Right lung (tissue), 5 donors: ENCODE results near the gene MOK. TPM values are rescaled to one million over a fixed set of nuclear protein-coding genes. Genes with fewer than 3 reads are reported as not detected.
A peak's percentile ranks its signal among the peaks of the same experiment; 100 is the strongest.
"Not testable (repeated sequence)": the region's sequence is repeated elsewhere in the genome, so short reads cannot be mapped to it uniquely, and the experiment has no call there.

Source experiments
- DNase-seq, 2 donors: peaks; one replicate each; pipeline ENCODE4 v3.0.0-alpha.2; 2013
- polyA plus RNA-seq, 5 donors: library from polyadenylated mRNA; unstranded; fragments of 120-200 nt; gene quantifications; one replicate each; pipeline versions ENCODE4 v1.2.1 to v1.2.3, GENCODE V29; 2013; ENCODE audit warnings: inconsistent platforms in 1 of 5, low replicate concordance in 1 of 5; ENCODE audit not compliant: insufficient read length in 5 of 5, insufficient read depth in 1 of 5

The MOK gene
- polyA plus RNA-seq, 5 donors = 24.6 to 32.7 (median 29.9) TPM

GRCh38 chr14:102323102-102323501 lies 18.1 kb upstream of the MOK start:
- no peak for DNase-seq

GRCh38 chr14:102321456-102322422 lies 16.8 kb upstream of the MOK start:
- DNase-seq = no peak

GRCh38 chr14:102320671-102321455 lies 15.9 kb upstream of the MOK start:
- no peak for DNase-seq

- peak in 1 of 2 donors; percentile 38 for DNase-seq
These were observed 15.2 kb upstream of the MOK start for GRCh38 chr14:102320033-102320660.

GRCh38 chr14:102319351-102320032 lies 14.5 kb upstream of the MOK start, which contains the start of gene ZNF839:
Gene ZNF839, plus strand, starts transcription at chr14:102319746. Its CDS starts 20 bp downstream, at chr14:102319766.
- peak; percentile 87 to 90 for DNase-seq

GRCh38 chr14:102318781-102319276 lies 13.9 kb upstream of the MOK start:
- no peak for DNase-seq

- DNase-seq = no peak
These were observed 12.7 kb upstream of the MOK start for GRCh38 chr14:102317564-102318248.

GRCh38 chr14:102316743-102317563 lies 12.0 kb upstream of the MOK start:
- peak; percentile 90 to 92 for DNase-seq

- no peak for DNase-seq
These were observed 11.4 kb upstream of the MOK start for GRCh38 chr14:102316338-102316742.

GRCh38 chr14:102315121-102315520 lies 10.2 kb upstream of the MOK start:
- DNase-seq = no peak

- peak; percentile 79 to 86 for DNase-seq
These were observed 9.5 kb upstream of the MOK start for GRCh38 chr14:102314242-102315011.

GRCh38 chr14:102303664-102304063 lies 1.3 kb downstream of the MOK start:
- DNase-seq = no peak

- DNase-seq = not testable (repeated sequence)
These were observed 6.5 kb downstream of the MOK start for GRCh38 chr14:102298303-102299070.

- no peak for DNase-seq
These were observed 7.4 kb downstream of the MOK start for GRCh38 chr14:102297436-102298170.

- no peak for DNase-seq
These were observed 9.7 kb downstream of the MOK start for GRCh38 chr14:102295270-102295669.

GRCh38 chr14:102293781-102294180 lies 11.2 kb downstream of the MOK start:
- no peak for DNase-seq

GRCh38 chr14:102292441-102292840 lies 12.5 kb downstream of the MOK start:
- no peak for DNase-seq
